GM10266 (cell line): ENCODE data around the gene RIC8B.

Experiments
- DNase-seq: peaks from one replicate; pipeline ENCODE4 v3.0.0; 2012; ENCODE audit errors: extremely low spot score
- TF ChIP-seq, protein P1 (sequence below): IDR thresholded peaks from 2 replicates; pipeline ENCODE4 v1.5.1; 2012; ENCODE audit warnings: mild to moderate bottlenecking, low read depth; ENCODE audit not compliant: control insufficient read depth, insufficient read depth; ENCODE audit errors: missing control alignments

The RIC8B gene

DNA sequence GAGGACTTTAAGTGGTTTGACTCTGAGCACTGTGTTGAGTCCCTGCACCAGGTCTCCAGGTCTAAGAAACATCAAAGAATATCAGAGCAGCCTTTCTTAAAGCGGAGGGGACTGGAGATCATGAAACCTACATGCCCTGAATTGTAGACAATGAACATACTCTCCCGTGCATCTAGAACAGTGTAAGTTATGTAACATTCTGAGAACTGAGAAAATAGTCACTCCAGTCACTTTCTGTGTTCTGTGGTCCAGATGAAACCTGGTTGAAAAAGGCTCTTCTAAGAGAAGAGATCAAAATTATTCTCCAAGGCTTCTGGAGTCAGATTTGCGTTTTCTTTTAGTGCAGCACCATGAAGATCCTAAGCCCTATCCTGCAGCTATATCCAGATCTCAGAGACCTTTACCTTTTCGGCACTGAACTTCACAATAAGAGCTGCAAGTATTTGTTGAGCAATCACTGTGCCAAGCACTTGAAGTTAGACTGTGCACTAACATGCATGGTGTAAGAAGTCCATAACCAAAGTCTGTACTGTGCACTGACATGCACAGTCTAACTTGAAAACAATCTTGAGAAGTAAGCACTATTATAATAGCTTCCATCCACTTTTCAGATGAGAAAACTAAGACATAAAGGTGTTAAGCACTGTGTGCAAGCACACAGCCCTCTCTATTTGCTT lies 115.6 kb downstream of the RIC8B start:
- DNase-seq, result no peak
- TF ChIP-seq, protein P1, sequence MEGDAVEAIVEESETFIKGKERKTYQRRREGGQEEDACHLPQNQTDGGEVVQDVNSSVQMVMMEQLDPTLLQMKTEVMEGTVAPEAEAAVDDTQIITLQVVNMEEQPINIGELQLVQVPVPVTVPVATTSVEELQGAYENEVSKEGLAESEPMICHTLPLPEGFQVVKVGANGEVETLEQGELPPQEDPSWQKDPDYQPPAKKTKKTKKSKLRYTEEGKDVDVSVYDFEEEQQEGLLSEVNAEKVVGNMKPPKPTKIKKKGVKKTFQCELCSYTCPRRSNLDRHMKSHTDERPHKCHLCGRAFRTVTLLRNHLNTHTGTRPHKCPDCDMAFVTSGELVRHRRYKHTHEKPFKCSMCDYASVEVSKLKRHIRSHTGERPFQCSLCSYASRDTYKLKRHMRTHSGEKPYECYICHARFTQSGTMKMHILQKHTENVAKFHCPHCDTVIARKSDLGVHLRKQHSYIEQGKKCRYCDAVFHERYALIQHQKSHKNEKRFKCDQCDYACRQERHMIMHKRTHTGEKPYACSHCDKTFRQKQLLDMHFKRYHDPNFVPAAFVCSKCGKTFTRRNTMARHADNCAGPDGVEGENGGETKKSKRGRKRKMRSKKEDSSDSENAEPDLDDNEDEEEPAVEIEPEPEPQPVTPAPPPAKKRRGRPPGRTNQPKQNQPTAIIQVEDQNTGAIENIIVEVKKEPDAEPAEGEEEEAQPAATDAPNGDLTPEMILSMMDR, result no peak

DNA sequence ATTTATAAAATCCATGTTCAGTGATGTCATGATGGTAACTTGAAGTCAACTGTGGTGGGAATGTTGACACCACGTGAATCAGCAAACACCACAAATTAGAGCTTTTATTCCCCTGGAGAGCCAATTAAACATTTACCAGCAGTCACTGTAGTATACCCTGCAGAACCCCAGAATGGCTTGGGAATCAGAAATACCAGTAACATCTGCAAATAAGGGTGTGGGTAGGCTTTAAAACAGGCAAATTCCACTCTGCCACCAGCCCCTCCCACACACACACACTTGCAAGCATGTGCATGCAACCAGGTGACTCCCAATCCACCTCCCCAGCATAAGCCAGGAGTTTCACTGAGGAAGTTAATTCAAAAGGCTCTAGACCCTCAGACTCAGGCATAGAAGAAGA lies 117.6 kb downstream of the RIC8B start:
- TF ChIP-seq, protein P1, result no peak
- DNase-seq, result no peak

DNA sequence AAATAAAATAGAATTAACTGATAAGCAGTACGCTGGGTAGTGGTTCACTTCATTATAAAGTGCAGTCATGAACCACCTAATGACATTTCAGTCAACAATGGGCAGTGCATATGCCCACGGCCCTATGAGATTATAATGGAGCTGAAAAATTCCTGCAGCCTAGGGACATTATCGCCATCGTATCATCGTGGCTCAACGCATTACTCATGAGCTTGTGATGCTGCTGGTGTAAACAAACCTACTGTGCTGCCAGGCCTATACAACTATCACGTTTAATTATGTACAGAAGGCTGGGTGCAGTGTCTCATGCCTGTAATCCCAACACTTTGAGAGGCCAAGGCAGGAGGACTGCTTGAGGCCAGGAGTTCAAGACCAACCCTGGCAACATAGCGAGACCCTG lies 119.0 kb downstream of the RIC8B start:
- TF ChIP-seq, protein P1, result no peak
- no peak for DNase-seq

DNA sequence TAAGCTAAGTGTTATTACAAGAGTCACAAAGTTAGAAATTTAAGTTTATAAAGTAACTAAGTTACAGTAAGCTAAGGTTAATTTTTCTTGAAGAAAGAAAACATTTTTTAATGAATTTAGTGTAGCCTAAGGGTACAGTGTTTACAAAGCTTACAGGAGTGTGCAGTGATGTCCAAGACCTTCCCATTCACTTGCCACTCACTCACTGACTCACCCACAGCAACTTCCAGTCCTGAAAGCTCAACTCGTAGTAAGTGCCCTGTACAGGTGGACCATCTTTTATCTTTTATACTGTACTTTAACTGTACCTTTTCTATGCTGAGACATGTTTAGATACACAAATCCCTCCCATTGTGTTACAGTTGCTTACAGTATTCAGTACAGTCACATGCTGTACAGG lies 120.3 kb downstream of the RIC8B start:
- no peak for DNase-seq
- TF ChIP-seq, protein P1, result no peak

DNA sequence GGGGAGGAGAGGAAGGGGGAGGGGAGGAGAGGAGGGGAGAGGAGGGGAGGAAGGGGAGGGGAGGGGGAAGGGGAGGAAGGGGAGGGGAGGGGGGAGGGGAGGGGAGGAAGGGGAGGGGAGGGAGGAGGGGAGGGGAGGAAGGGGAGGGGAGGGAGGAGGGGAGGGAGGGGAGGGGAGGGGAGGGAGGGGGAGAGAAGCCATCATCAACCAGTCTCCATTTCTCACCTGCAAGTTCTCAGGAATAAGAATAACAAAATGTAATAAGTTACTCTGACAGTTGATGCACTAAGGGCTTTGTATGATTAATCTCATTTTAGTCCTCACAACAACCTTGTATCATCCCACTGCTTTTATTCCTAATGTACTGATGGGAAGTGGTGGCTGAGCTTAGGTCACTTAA lies 122.1 kb downstream of the RIC8B start:
- no peak for DNase-seq
- TF ChIP-seq, protein P1, result no peak

DNA sequence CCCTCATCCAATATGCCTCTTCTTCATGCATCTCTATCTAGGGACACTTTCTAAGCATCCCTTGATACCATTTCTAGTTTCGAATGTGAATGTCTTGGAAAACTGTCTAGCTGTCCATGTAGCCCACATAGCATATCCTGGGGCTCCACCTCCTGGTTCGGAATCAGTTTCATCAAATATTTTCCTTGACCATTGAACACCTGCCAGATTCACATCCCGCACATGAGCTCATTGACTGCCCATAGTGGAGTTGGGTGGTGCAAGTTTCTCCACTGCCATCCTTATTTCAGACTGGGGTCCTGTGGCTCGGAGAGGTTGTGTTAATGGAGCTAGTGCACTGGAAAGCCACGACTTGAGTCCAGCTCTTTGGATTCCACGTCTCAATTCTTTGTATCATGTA lies 122.6 kb downstream of the RIC8B start:
- DNase-seq, result no peak
- TF ChIP-seq, protein P1, result no peak

DNA sequence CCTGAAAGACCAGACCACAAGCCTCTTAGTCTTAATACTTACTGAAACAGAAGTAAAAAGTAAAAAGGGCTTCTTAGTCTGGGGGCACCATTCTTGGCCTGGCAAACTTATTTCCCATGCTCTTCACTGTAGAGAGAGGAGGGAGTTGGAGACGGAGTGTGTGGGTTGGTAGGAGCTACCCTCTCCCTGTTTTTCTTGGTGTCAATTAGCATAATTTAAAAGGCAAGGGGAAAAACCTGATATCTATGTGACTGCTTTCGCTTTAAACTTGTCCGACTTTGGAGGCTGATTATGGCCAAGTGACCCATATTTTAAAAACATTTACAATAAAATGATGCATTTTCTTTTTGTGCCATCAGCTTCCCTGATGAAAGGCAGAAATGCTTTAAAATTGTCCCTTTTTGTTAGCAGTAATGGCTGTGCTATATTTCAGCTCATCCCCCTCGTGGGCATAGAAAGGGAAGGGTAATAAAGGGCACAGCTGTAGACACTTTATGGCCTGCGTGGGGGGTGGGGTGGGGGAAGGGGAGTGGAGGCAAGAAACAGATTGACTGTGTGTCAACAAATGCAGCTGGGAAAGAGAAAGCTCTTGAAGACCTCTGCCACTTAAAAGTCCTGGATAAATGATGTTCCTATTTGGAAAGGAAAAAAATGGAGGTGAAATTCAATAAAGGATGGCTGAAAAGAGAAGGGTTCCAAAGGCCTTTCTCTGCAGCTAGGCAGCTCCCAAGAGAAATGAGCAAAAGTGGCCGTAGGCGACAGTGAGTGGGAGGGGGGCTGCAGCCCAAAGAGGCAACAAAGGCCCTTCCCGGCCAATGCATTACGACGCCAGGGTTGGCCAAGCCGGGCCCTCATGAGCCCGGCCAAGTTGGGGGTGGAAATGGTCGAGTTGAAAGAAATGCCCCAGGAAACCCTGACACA lies 123.8 kb downstream of the RIC8B start:
- no peak for DNase-seq
- TF ChIP-seq, protein P1, result no peak
